D721Med (cell line): ENCODE data around the gene IFIT3.
"Not testable (repeated sequence)": the region's sequence is repeated elsewhere in the genome, so short reads cannot be mapped to it uniquely, and the experiment has no call there.

Experiments
- DNase-seq: peaks from one replicate; pipeline ENCODE4 v3.0.0; 2011; ENCODE audit warnings: low spot score; ENCODE audit not compliant: insufficient read length
- FAIRE-seq: peaks from 2 replicates; lab custom pipeline; 2011; peaks lifted over from hg19 to GRCh38; lab: Jason Lieb, UNC
- CTCF ChIP-seq: IDR thresholded peaks from 2 replicates; pipeline ENCODE4 v1.5.1; 2012; ENCODE audit warnings: mild to moderate bottlenecking, control low read depth; ENCODE audit not compliant: insufficient read depth; ENCODE audit errors: missing control alignments

The IFIT3 gene

GRCh38 chr10:89346405-89347254 is 18.8 kb downstream of the IFIT3 start:
- DNase-seq = no peak
- FAIRE-seq = no peak

GRCh38 chr10:89347701-89348457 is 20.1 kb downstream of the IFIT3 start:
- DNase-seq = no peak
- no peak for FAIRE-seq
- TF ChIP-seq CTCF = no peak

More at GRCh38 chr10:89346405-89347254, 18.8 kb downstream of the IFIT3 start:
- no peak for TF ChIP-seq CTCF

- FAIRE-seq = no peak
- DNase-seq = no peak
- no peak for TF ChIP-seq CTCF
Observed at GRCh38 chr10:89348481-89348880, 20.7 kb downstream of the IFIT3 start.

GRCh38 chr10:89348975-89349374 is 21.2 kb downstream of the IFIT3 start:
- FAIRE-seq = no peak
- DNase-seq = no peak
- TF ChIP-seq CTCF = no peak

- FAIRE-seq, DNase-seq: not testable (repeated sequence)
Observed at GRCh38 chr10:89350631-89351315, 23.0 kb downstream of the IFIT3 start.

- no peak for FAIRE-seq
- TF ChIP-seq CTCF = no peak
- DNase-seq = no peak
Observed at GRCh38 chr10:89351412-89351779, 23.6 kb downstream of the IFIT3 start.
